Measurements from ENCODE around the gene USP13. TPM values are rescaled to one million over a fixed set of nuclear protein-coding genes. Genes with fewer than 3 reads are reported as not detected.

Gene USP13
- total RNA-seq, 2 donors from 2014 or later, result 4.3 to 6.6 TPM

GRCh38 chr3:179744667-179745066 is 91.8 kb downstream of the USP13 start:
- no peak for DNase-seq
- H3K4me1 ChIP-seq, result no peaks in the 10 kb centered on the region
- intact Hi-C loops (cut with DNase I), result no loop called here
- no peak overlapping the region for H3K27ac ChIP-seq
- H3K9me3 ChIP-seq, result no peaks in the 10 kb centered on the region
- H3K9ac ChIP-seq (ENCODE audit: low read depth in 2 of 2, low read length in 2 of 2), result no peak overlapping the region
- no peak overlapping the region for H3K4me3 ChIP-seq
- no peaks in the 10 kb centered on the region for H3K36me3 ChIP-seq
- no peaks in the 10 kb centered on the region for H3K27me3 ChIP-seq
- no peak for TF ChIP-seq CTCF (IDR thresholded peaks at IDR 0.05)

- no peak for DNase-seq
- intact Hi-C loops (cut with DNase I), result no loop called here
- H3K27me3 ChIP-seq, result no peaks in the 10 kb centered on the region
- no peaks in the 10 kb centered on the region for H3K9me3 ChIP-seq
- no peaks in the 10 kb centered on the region for H3K36me3 ChIP-seq
- no peak overlapping the region for H3K27ac ChIP-seq
- no peak overlapping the region for H3K9ac ChIP-seq (ENCODE audit: low read depth in 2 of 2, low read length in 2 of 2)
- no peak for TF ChIP-seq CTCF (IDR thresholded peaks at IDR 0.05)
- no peaks in the 10 kb centered on the region for H3K4me1 ChIP-seq
- H3K4me3 ChIP-seq, result no peak overlapping the region
Observed at GRCh38 chr3:179745079-179745478, 92.2 kb downstream of the USP13 start.

GRCh38 chr3:179745716-179746115 is 92.9 kb downstream of the USP13 start:
- no peaks in the 10 kb centered on the region for H3K36me3 ChIP-seq
- H3K4me1 ChIP-seq, result no peaks in the 10 kb centered on the region
- no peaks in the 10 kb centered on the region for H3K27me3 ChIP-seq
- no peaks in the 10 kb centered on the region for H3K9me3 ChIP-seq
- intact Hi-C loops (cut with DNase I), result no loop called here
- no peak for DNase-seq
- no peak overlapping the region for H3K27ac ChIP-seq
- no peak overlapping the region for H3K4me3 ChIP-seq
- TF ChIP-seq CTCF (IDR thresholded peaks at IDR 0.05), result no peak
- no peak overlapping the region for H3K9ac ChIP-seq (ENCODE audit: low read depth in 2 of 2, low read length in 2 of 2)

- no peak overlapping the region for H3K27ac ChIP-seq
- H3K36me3 ChIP-seq, result no peaks in the 10 kb centered on the region
- peak; percentile 40 for TF ChIP-seq CTCF (IDR thresholded peaks at IDR 0.05)
- H3K4me3 ChIP-seq, result no peak overlapping the region
- no peaks in the 10 kb centered on the region for H3K4me1 ChIP-seq
- H3K9ac ChIP-seq (ENCODE audit: low read depth in 2 of 2, low read length in 2 of 2), result no peak overlapping the region
- no peaks in the 10 kb centered on the region for H3K27me3 ChIP-seq
- no peak for DNase-seq
- intact Hi-C loops (cut with DNase I), result no loop called here
- H3K9me3 ChIP-seq, result no peaks in the 10 kb centered on the region
Observed at GRCh38 chr3:179750720-179751328, 98.0 kb downstream of the USP13 start.

- Histone ChIP-seq H3K27ac (no peak overlapping the region), H3K27me3 (no peaks in the 10 kb centered on the region), H3K4me1 (no peaks in the 10 kb centered on the region), H3K9me3 (no peaks in the 10 kb centered on the region), H3K36me3 (no peaks in the 10 kb centered on the region), H3K4me3 (no peak overlapping the region), H3K9ac (ENCODE audit: low read depth in 2 of 2, low read length in 2 of 2) (no peak overlapping the region)
- intact Hi-C loops (cut with DNase I), result no loop called here
- TF ChIP-seq CTCF (IDR thresholded peaks at IDR 0.05), result no peak
- no peak for DNase-seq
Observed at GRCh38 chr3:179760944-179761343, 108.1 kb downstream of the USP13 start.

Data from colonic mucosa (tissue), 4 donors.